Astrocyte (in vitro differentiated cells and primary cell): Measurements from ENCODE around the gene COX4I2.

Source experiments
- EZH2 ChIP-seq: IDR thresholded peaks from 2 replicates; pipeline ENCODE4 v1.6.1; 2012; ENCODE audit warnings: mild to moderate bottlenecking, low read length, inconsistent platforms; ENCODE audit not compliant: insufficient read depth
- TF ChIP-seq, protein P1 (sequence below): IDR thresholded peaks from 2 replicates; pipeline ENCODE4 v1.5.1; 2011; ENCODE audit warnings: low read depth, mild to moderate bottlenecking, inconsistent platforms, low read length, moderate library complexity; ENCODE audit not compliant: insufficient read depth

DNA sequence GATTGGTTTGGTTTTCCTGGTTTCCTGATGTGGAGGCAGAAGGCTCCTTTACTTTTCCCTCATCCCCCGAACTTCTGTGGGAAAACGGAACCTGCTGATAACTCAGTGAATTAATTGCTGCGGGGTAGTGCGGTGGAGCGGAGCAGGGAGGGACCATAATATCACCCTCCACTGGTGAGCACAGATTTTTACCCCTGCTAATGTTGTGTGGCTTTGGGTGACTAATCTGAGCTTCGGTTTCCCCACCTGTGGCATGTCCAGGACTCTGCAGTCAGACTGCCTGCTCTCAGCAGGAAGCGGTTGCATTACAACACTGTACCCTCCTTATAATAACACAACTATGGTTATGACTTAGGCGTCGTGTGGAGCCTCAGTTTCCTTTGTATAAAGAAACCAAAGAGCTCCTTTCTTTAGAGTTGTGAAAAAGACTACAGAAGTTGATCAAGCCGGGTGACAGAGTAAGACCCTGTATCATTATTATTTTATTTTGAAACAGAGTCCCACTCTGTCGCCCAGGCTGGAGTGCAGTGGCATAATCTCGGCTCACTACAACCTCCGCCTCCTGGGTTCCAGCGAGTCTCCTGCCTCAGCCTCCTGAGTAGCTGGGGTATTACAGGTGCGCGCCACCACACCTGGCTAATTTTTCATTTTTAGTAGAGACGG lies 34.8 kb upstream of the COX4I2 start:
- TF ChIP-seq, protein P1, sequence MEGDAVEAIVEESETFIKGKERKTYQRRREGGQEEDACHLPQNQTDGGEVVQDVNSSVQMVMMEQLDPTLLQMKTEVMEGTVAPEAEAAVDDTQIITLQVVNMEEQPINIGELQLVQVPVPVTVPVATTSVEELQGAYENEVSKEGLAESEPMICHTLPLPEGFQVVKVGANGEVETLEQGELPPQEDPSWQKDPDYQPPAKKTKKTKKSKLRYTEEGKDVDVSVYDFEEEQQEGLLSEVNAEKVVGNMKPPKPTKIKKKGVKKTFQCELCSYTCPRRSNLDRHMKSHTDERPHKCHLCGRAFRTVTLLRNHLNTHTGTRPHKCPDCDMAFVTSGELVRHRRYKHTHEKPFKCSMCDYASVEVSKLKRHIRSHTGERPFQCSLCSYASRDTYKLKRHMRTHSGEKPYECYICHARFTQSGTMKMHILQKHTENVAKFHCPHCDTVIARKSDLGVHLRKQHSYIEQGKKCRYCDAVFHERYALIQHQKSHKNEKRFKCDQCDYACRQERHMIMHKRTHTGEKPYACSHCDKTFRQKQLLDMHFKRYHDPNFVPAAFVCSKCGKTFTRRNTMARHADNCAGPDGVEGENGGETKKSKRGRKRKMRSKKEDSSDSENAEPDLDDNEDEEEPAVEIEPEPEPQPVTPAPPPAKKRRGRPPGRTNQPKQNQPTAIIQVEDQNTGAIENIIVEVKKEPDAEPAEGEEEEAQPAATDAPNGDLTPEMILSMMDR = peak; percentile 8
- TF ChIP-seq EZH2 = no peak
